GM18517 (cell line): ENCODE results near the gene PTPRA.
A peak's percentile ranks its signal among the peaks of the same experiment; 100 is the strongest.

Source experiments
- ATAC-seq: cut with Tn5 transposase; IDR thresholded peaks from one replicate; pipeline ENCODE4 v1.9.1; 2021; ENCODE audit warnings: mild to moderate bottlenecking, moderate library complexity; ENCODE audit not compliant: unreplicated experiment

PTPRA gene

DNA sequence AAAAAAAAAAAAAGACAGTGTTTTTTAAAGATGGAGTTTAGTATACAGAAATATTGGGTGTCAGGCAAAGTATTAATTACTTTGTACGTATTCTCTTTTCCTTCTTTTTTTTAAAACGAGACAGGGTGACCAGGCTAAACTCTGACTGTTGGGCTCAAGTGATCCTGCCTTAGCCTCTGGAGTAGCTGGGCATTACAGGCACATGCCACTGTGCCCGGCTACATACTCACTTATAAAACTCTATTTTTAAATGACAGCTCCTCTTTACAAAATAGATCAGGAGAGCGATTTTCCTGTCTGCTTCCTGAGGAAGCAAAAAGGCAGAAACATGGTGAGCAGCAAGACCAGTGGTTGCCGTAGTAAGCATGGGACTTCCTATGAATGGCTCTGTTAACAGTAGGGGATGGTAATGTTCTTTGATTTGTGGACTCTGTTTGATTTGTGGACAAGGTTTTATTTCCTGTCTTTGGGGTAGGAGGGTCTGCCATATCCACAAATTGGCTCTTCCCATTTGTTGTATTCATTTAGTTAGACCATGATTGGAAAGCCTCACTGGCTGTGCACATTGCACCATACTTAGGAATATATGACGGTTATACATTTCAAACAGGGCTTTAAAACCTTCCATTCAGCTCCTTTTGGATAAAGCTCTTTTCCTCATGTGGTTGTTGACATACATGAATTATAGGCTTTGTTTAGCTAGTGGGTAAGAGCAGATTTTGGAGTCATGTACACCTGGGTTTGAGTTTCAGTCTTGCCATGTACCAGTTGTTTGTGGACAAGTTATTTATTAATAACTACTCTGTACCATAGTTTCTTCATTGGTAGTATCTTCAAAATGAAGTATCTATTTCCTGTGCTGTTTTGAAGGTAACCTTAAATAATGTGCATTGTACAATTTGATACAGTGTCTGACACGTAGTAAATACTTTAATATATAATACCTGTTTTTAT, 45.1 kb downstream of the PTPRA start:
- ATAC-seq, result no peak

DNA sequence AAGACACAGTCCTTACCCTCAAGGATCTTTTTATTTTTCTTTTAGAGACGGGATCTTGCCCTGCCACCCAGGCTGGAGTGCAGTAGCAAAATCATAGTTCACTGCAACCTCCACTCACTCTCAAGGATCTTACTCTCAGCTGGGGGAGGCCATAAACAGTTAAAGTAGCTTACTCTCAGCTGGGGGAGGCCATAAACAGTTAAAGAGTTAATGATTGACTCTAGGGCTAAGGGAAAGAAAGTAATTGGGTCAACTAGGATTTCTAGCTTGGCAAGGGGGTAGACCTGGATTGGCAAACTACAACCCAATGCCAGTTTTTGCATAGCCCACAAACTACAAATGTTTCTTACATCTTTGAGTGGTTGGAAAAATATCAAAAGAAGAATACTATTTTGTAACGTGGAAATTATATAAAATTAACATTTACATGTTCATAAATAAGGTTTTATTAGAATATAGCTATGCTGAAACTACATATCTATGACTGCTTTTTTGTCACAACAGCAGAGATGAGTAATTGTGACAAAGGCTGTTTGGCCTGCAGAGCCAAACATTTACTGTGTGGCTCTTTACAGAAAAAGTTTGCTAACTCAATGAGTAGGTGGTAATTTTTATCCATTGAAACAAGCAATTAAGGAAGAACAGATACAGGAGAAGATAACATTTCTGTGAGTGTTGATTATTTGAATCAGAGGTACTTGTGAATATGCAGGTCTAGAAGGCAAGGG, 46.4 kb downstream of the PTPRA start:
- ATAC-seq, result no peak

DNA sequence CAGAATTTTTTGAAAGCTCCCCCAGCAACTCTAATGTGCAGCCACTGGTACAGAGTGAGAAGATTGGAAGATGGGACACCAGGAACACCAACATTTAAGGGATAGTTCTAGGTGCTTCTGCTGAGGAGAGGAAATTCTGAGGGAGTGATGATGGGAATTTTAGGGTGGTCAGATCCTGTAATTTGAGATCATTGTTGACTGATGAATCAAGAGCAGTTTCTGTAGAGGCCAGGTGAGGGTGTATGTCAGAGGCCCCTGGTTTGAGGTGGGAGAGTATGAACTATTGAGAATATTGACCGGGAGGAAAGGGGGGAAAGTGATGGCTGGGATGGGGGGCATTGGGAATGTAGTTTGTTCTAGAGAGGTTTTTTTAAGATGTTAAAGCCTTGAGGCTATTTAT, 47.2 kb downstream of the PTPRA start:
- no peak for ATAC-seq

DNA sequence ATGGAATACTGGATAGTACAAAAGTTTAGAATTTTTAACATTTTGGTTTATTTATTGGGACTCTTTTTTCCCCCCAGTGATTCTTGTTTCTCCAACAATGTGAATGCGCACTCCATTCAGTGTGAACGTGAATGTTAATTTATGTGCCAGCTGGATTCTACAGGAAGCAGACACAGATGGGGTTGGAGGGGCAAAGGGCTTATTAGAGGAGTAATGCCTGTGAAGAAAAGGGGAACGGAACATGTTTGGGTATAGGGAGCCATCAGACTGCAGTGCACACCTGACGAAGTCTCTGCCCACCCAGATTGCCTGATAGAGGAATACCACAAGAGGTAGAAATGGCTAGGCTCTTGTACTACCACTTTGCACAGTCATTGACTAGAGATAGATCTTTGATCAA, 48.2 kb downstream of the PTPRA start:
- no peak for ATAC-seq

DNA sequence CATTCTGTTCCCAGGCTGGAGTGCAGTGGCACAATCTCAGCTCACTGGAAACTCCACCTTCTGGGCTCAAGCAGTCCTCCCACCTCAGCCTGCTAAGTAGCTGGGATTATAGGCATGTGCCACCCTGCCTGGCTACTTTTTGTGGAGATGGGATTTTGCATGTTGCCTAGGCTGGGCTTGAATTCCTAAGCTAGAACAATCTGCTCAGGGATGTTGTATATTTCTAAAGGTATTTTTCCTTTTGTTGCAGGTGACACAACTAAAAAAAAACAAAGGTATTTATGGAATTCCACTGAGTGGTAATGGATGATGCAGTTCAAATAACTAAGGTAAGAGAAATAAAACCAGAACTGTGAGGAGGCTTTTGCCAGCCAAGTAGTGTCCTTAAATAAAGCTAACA, 49.7 kb downstream of the PTPRA start:
- ATAC-seq, result no peak

DNA sequence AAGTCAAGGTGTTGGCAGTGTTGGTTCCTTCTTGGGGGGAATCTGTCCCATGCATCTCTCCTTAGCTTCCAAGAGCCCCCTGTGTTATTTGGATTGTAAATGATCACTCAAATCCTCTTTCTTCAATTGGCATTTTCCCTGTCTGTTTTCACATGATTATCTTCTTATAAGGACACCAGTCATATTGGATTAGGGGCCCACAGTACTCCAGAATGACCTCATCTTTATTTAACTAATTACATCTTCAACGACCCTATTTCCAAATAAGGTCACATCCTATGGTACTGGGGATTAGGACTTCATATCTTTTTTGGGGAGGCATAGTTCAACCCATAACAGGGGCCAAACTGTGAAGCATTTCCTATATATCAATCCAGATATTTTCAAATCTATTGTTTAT, 57.3 kb downstream of the PTPRA start:
- ATAC-seq, result no peak

DNA sequence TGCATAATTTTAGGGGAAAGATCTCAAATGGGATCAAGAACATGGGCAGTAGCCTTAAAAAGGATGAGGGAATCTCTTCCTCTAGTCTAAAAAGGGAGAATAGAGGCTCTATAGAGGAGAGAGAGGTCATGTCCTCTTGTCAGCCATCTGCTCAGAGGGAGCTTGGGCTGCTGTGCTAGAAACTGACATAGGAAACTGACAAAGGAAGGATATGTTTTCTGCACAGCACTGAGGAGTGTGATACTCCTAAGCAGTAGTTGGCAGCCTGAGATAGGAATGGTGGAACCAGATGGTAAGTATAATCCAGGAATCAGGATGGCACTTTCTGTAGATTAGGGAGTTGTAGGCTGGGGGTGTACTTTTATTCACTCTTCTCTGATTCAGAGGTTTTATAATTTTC, 59.2 kb downstream of the PTPRA start:
- no peak for ATAC-seq

DNA sequence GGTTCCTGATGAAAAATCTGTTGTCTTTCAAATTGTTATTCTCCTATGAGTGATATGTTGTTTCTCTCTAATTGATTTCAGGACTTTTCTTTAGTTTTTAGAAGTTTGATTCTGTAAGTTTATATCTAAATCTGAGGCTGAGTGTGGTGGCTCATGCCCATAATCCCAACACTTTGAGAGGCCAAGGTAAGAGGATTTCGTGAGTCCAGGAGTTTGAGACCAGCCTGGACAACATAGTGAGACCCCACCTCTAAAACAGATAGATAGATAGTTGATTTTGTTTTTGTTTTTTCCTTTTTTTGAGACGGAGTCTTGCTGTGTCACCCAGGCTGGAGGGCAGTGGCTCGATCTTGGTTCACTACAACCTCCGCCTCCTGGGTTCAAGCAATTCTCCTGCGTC, 64.6 kb downstream of the PTPRA start:
- ATAC-seq, result no peak

DNA sequence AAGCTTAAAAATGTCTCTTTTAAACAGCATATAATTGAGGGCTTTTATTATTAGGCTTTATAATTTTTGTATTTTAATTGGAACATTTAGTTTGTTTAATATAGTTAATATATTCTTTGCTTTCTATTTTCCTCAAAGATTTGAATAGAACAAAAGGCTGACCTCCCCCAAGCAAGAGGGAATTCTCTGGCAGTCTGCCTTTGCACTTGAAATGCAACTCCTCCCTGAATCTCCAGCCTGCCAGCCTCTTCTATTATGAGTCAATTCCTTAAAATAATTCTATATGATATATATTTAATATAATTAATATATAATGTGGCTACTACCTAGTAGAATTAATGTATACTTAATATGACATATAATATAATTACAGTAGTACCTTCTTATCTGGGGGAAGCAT, 69.2 kb downstream of the PTPRA start:
- no peak for ATAC-seq

DNA sequence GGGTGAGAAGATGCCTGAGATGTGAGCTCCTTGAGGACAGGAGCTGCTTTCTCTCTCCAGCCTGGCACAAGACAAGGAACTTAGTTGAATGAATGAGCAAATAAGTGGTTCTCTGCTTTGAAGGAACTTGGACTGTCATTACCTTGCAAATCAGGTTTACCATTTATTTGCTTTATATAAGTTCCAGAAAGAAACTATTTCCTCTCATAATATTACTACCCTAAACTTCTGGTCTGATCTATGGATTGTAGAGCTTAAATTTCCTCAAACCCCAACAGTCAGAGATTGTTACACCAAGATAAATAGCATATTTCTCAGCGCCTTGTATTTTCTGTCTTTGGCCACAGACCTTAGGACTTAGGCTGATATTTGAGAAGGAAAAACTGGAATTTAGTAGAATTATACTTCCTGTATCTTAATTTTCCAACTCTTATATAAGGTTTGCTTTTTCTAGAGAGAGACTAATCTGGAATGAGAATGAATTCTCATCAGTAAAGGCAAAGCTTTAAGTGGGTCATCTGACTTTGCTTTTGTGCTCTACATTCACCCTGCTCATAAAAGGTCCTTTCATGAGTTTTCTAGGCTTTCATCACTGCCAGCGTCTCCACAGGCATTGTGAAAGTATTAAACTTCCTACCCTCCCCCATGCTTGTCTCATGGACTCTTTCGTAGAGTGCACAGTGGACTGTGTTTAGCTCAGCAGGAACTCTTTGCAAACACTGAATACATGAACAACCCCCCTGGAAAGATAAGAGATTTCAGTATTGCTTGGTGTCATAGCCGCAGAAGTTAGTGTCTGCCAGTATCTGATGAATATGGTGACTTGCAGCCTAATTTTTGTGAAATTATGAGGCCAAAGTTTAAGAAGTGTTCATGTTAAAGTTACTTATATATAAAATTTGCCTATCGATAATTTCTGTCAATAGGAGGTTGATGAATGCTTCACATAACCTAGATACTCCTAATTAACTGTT, 74.0 kb downstream of the PTPRA start:
- no peak for ATAC-seq

DNA sequence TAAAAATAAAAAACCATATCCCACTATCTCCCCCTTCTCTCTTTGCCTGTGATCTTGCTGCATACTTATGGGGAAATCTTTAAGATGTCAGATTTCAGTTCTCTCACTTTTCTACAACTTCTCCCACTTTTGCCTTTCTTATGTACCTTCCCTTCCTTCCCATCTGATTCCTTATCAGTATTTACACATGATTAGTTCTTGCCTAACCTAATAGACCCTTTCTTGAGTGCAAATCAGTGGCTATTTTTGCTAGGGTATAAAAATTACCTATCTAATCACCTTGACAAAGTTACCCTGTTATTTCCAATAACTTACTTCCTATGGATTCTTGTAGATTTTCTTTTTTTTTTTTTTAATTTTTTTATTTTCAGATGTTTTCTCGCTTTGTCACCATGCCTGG, 75.7 kb downstream of the PTPRA start:
- no peak for ATAC-seq

DNA sequence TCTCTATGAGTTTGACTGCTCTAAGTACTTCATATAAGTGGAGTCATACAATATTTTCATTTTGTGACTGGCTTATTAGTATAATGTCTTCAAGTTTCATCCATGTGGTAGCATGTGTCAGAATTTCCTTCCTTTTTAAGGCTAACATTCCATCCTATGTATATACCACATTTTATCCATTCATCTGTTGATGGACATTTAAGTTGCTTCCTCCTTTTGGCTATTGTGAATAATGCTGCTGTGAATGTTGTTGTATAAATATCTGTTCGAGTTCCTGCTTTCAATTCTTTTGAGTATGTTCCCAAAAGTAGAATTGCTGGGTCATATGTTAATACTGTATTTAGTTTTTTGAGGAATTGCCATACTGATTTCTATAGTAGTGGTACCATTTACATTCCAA, 79.5 kb downstream of the PTPRA start:
- ATAC-seq, result no peak

DNA sequence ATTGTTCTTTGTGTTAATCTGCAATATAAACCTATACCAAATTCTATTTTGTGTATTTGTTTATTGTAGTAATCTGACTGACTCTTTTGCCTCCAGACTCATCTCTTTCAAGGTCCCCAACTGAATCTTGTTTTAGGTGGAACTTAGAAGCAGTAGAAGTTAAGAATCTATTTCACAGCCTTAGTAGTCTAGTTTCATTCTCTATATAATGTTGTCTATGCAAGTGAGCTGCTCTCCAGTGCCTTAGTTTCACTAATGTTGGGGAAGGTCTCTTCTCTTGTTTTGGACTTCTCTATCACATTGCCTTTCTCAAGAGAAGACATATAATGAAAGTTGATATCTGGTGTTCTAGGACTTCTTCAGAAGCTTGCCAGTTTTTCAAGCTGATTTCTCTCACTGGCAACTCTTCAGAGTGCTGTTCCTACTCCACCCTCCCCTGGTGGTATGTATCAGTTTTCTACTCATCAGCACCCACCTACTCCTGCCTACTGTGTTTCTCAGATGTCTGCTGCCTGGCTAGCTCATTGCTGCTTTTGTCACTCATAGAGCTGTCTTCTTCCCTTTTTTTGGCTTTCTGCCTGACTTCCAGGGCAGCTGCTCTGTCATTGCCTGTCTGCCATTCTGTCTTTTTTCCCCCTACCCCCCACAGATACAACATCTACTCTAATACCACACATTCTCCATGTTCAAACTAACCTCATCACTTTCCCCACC, 82.1 kb downstream of the PTPRA start:
- ATAC-seq, result peak; percentile 86

DNA sequence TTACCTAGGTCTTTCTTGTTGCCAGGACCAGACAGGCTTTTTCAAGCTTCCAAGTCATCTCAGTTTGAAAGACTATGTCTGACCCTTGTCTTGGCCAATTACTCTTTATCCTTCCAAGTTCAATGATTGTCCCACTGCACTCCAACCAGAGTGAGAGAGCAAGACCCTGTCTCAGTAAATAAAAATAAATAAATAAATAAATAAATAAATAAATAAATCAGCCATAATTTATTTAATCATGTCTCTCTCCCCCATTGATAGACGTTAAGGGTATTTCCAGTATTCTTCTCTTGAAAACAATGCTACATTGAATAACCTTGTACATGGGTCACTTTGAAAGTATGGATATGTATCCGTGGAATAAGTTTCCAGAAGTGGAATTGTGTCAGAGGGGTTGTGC, 83.2 kb downstream of the PTPRA start:
- no peak for ATAC-seq

DNA sequence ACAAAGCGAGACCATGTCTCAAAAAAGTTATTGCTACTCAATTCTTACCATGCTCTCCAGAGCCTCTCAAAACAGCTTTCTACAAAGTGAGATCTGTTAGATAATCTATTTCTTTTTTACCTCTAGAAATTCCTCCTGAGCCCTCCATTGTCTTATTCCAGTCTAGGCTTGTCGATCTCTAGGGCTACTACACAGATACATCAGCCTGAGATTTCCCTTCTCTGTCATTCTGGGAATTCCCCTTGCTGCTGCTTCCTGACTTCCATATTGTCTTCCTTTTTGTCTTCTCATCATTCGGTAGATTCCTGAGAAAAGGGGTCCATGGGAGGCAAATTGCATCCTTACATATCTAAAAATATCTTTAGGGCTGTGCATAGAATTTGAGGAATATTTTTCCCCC, 94.6 kb downstream of the PTPRA start:
- no peak for ATAC-seq

DNA sequence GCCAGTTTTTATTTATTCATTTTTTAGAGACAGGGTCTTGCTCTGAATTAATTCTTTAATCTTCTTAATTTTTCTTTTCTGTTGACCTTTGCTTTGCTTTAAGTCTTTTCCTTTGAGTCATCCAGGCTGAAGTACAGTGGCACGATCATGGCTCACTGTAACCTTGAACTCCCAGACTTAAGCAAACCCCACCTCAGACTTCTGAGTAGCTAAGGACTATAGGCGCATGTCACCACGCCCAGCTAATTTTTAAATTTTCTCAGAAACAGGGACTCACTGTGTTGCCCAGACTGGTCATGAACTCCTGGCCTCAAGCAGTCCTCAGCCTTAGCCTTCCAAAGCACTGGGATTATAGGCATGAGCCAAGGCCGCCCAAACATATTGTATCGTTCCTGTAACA, 98.8 kb downstream of the PTPRA start:
- ATAC-seq, result no peak

DNA sequence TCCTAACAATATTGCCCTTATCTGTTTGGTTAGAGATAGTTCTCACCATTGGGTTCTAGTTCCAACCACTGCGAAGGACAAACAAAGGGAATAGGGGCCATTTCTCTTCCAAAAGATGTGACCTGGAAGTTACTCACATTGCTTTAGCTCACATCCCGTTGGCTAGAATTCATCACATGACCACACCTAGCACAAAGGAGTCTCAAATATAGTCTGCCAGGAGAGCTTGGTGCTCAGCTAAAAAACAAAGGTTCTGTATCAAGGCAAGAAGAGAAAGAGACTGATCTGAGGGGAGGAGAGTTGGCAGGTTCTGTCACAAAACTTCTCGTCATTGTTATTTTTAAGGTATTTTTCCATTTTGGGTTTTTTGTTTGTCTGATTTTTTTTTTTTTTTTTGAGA, 100.3 kb downstream of the PTPRA start:
- no peak for ATAC-seq

DNA sequence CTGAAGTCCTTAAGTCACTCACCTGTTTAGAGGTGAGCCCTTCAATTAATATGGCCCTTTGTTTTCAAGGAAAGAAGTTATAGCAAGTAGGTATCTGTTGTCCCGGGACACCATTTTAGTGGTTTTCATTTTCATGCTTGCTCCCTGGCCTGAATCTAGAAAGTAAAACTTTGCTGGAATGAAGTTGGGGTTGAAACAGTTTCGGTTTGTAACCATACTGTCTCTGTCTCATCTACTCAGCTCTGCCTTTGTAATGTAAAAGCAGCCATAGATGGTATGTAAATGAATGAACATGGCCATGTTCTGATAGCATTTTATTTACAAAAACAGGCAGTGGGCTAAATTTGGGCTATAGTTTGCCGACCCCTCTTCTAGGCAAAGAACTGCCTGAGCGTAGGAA, 105.2 kb downstream of the PTPRA start:
- no peak for ATAC-seq

DNA sequence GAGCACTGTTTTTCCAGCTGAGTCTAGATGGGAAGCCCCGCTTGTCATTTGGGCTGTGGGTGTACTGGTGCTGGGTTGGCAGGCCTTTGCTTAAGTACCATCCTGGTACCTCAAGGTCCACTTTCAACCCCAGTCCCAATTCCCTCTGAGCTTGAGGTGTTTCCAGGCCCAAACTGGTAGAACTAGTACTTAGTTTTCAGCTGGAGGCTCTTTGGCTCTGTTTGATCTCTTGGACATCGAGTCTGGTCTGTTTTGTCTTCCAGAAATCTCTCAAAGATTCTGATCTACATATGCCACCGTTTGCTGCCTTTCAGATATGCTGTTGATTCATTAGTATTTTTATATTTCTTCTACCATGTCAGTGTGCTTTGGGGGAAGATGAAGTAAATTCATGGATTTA, 108.4 kb downstream of the PTPRA start:
- ATAC-seq, result no peak

DNA sequence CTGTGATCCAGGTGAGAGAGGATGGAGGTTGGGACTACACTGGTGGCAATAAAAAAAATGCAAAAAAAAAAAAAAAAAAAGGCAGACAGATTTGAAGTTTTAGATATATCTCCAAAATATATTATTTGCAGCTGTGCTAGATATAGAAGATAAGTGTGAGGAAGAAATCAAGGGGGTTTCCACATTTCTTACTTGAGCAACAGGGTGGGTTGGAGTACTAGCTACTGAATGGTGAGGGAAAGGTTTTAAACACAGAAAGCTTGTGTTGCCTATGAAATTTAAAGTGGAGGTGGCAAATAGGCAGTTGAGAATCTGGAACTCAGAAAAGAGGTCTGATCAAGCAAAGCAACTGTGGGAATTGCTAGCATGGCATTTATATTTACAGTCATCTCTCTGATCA, 110.2 kb downstream of the PTPRA start:
- ATAC-seq, result no peak
